ENCODE measurements around the gene RNF223.

DNA sequence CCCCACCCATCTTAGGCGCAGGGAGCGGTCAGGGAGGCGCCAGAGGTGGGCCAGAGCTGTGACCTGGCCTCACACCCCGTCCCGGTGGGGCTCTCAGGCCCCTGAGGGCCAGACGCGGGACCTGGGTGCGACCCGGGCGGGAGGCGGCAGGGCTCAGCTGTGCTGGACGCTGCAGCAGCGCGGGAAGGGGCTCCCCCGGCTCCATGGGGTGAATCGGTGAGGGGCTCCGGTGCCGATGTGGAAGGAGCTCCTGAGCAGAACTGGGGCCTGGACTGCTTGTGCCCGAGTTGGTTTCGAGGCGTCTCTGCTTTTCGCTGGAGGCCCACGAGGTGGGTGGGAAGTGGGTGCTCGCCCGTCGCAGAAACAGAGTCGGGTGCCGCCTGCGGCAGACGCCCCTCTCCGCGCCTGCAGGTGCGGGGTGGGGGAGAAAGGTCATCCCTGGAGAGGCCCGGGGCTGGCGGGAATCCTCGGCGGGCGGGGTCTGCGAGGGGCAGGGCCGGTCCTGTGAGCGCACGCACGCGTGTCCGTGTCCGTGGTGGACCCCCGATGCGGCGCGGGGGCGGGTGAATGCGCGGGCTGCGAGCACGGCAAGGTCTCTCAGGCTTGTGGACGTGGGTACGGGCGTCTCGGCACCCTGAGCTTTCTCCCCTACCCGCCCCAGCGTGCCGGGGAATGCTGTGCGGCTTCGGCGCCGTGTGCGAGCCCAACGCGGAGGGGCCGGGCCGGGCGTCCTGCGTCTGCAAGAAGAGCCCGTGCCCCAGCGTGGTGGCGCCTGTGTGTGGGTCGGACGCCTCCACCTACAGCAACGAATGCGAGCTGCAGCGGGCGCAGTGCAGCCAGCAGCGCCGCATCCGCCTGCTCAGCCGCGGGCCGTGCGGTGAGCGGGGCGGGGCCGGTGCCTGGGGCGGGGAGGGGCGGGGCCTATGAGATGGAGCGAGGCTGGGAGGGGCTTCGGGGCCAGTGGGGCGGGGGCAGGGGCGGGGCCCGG is 33.8 kb downstream of the RNF223 start:
- TF ChIP-seq, protein P1, sequence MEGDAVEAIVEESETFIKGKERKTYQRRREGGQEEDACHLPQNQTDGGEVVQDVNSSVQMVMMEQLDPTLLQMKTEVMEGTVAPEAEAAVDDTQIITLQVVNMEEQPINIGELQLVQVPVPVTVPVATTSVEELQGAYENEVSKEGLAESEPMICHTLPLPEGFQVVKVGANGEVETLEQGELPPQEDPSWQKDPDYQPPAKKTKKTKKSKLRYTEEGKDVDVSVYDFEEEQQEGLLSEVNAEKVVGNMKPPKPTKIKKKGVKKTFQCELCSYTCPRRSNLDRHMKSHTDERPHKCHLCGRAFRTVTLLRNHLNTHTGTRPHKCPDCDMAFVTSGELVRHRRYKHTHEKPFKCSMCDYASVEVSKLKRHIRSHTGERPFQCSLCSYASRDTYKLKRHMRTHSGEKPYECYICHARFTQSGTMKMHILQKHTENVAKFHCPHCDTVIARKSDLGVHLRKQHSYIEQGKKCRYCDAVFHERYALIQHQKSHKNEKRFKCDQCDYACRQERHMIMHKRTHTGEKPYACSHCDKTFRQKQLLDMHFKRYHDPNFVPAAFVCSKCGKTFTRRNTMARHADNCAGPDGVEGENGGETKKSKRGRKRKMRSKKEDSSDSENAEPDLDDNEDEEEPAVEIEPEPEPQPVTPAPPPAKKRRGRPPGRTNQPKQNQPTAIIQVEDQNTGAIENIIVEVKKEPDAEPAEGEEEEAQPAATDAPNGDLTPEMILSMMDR (IDR thresholded peaks at IDR 0.05; ENCODE audit: low read length), result no peak
- TF ChIP-seq EZH2phosphoT487 (IDR thresholded peaks at IDR 0.05; ENCODE audit: low read length), result no peak

Measured in MM.1S (cell line).